MG63 (cell line): ENCODE results near the gene ST7. TPM values are rescaled to one million over a fixed set of nuclear protein-coding genes. Genes with fewer than 3 reads are reported as not detected.
"Not testable (repeated sequence)": the region's sequence is repeated elsewhere in the genome, so short reads cannot be mapped to it uniquely, and the experiment has no call there.

Experiments used
- DNase-seq: peaks from one replicate; pipeline ENCODE4 v3.0.0-alpha.2; 2020
- H3K27me3 ChIP-seq: fragments of 250-450 bp; sonication (Bioruptor Pico); 2 replicates; pipeline ENCODE4 v1.5.1; 2020; ENCODE audit warnings: mild to moderate bottlenecking, moderate library complexity
- H3K36me3 ChIP-seq: fragments of 250-450 bp; sonication (Bioruptor Pico); 2 replicates; pipeline ENCODE4 v1.5.1; 2020; ENCODE audit warnings: mild to moderate bottlenecking, moderate library complexity
- H3K4me3 ChIP-seq: fragments of 250-450 bp; sonication (Bioruptor Pico); 2 replicates; pipeline ENCODE4 v1.5.1; 2020; ENCODE audit warnings: mild to moderate bottlenecking, moderate library complexity
- H3K9me3 ChIP-seq: fragments of 250-450 bp; sonication (Bioruptor Pico); 2 replicates; pipeline ENCODE4 v1.5.1; 2020; ENCODE audit warnings: mild to moderate bottlenecking, moderate library complexity
- total RNA-seq: library from RNA; depleted of rRNA; stranded (reverse); fragments of >200 nt; shearing (Covaris generic); gene quantifications from 2 replicates; pipeline ENCODE4 v1.2.3, GENCODE V29; 2014; ENCODE audit warnings: low replicate concordance

Gene ST7
- total RNA-seq, 1 experiment from 2014 or later: 14.4 TPM

DNA sequence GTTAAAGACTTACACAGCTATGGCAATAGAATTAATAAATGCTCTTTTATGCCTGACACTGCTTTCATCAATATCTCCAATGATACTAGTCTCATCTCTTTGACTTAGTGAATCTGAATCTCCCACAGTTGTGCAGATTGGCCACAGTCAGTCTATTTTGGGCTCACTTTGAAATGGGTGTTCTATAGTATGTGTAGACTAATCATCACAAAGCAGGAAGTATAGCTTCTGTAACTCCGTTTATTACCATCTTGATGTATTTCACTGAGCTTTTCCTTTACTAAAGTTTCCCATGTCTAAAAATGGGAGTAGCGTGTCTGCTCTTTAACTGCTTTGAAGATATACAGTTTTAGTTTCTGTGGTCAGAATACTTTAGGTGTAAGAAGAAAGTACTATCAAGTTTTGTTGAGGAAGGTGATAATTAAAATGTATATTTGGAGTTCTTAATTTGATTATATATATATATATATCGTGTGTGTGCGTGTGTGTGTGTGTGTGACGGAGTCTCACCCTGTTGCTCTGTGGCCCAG, 70.1 kb downstream of the ST7 start:
- no peak for DNase-seq
- no peaks in the 10 kb centered on the region for H3K9me3 ChIP-seq
- H3K4me3 ChIP-seq: no peak overlapping the region
- no peaks in the 10 kb centered on the region for H3K27me3 ChIP-seq
- H3K36me3 ChIP-seq: no peaks in the 10 kb centered on the region

DNA sequence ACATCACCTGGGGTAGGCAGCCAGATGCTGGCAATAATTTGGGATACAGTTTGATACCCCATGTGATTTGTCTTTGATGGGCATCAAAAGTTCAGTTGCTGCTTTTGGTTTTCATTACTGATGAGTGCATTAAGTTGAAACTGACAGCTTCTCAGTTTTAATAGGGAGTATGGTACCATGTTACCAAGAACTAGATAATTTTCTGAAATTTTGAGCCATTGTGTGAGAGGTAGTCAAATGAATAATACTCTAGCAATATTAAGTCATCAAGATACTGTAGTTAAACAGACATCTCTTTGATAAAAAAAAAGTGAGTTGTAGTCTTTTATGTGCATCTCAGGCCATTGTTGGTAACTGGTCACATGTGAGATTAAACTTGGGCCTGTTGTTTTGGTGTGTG, 71.5 kb downstream of the ST7 start:
- H3K9me3 ChIP-seq: 0 out of 2 replicates have a peak, but pooled peaks cover 1% of the 10 kb centered on the region
- no peak for DNase-seq
- H3K4me3 ChIP-seq: no peak overlapping the region
- no peaks in the 10 kb centered on the region for H3K27me3 ChIP-seq
- no peaks in the 10 kb centered on the region for H3K36me3 ChIP-seq

DNA sequence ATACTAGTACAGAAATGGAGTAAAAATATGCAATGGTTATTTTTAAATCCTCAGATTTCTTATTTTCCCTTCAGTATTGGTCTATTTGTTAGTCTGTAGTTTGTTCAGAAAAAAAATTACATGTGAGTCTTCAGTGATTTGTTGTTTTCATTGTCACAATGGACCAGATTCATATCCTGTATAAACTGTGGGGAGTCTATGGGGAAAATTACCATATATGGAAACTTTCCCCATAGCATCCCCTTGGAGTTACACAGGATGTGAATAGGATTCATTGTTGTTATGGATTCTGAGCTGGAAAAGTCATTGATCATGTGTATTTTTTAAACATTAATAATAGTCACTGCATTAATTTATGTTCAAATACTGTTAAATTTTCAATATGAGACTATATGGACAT, 72.6 kb downstream of the ST7 start:
- H3K4me3 ChIP-seq: no peak overlapping the region
- no peaks in the 10 kb centered on the region for H3K27me3 ChIP-seq
- no peak for DNase-seq
- no peaks in the 10 kb centered on the region for H3K36me3 ChIP-seq
- 0 out of 2 replicates have a peak, but pooled peaks cover 2% of the 10 kb centered on the region for H3K9me3 ChIP-seq

DNA sequence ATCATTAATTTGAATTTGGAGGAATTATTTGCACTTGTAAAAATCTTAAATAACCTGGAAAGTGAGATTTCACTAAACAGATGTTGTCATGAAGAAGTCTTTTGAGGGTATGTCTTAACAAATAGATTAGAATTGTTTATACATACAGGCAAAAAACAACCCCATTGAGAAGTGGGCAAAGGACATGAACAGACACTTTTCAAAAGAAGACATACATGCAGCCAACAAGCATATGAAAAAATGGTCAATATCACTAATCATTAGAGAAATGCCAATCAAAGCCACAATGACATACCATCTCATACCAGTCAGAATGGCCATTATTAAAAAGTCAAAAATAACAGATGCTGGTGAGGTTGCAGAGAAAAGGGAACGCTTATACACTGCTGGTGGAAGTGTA, 77.0 kb downstream of the ST7 start:
- H3K36me3 ChIP-seq, H3K4me3 ChIP-seq, H3K27me3 ChIP-seq, H3K9me3 ChIP-seq, DNase-seq: not testable (repeated sequence)

DNA sequence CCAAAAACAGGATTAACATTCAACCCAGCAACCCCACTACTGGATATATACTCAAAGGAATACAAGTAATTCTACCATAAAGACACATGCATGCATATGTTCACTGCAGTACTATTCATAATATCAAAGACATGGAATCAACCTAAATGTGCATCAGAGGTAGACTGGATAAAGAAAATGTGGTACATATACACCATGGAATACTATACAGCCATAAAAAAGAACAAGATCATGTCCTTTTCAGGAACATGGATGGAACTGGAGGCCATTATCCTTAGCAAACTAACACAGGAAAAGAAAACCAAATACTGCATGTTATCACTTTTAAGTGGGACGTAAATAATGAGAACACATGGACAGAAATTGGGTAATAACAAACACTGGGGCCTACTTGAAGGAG, 77.5 kb downstream of the ST7 start:
- not testable (repeated sequence) for H3K27me3 ChIP-seq, DNase-seq, H3K9me3 ChIP-seq, H3K36me3 ChIP-seq, H3K4me3 ChIP-seq

DNA sequence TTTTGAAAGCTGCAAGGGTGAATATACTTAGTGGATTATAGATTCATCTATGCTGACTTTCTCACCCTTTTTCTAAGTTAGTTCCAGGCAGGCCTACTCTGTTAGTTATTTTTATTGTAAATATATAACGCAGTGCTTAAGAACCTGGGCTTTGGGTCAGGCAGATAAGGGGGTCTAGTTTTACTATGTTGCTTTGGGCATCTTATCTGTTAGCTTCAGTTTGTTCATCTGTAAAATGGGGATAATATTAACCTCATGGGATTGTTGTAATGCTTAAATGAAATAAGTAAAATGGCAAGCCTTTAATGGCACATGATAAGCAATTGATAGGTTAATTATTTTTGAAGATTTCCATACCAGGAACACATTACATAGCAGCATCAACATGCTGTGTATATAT, 79.5 kb downstream of the ST7 start:
- Histone ChIP-seq H3K27me3 (no peaks in the 10 kb centered on the region), H3K9me3 (0 out of 2 replicates have a peak, but pooled peaks cover 2% of the 10 kb centered on the region), H3K4me3 (no peak overlapping the region), H3K36me3 (no peaks in the 10 kb centered on the region)
- DNase-seq: no peak

DNA sequence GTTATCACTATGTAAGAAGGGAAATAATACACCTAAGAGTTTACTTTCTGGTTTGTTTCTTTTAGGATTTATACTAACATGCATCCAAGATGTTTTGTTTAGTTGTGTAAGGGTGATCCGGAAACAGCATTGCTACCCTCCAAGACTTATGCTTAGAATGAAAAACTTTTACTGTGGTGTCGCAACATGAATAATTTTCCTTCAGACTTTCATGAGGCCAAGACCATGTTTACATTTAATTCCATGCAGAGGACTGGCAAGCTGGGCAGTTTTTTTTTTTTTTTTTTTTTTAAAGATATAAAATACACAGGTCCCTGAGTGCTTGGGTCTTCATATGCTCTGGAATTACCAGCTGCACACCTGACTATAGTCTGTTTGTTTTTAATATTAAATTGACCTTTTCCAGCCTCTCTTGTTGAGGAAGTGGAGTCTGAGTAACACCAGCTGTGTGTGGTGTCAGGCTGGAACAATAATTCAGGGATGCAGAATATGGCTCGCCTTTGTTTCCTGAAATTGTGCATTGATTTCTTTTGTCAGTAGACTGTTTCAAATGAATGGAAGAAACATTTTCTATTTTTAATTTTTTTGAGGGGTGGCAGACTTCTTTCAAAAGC, 81.7 kb downstream of the ST7 start:
- Histone ChIP-seq H3K9me3 (no peaks in the 10 kb centered on the region), H3K36me3 (no peaks in the 10 kb centered on the region), H3K4me3 (no peak overlapping the region), H3K27me3 (no peaks in the 10 kb centered on the region)
- DNase-seq: no peak

DNA sequence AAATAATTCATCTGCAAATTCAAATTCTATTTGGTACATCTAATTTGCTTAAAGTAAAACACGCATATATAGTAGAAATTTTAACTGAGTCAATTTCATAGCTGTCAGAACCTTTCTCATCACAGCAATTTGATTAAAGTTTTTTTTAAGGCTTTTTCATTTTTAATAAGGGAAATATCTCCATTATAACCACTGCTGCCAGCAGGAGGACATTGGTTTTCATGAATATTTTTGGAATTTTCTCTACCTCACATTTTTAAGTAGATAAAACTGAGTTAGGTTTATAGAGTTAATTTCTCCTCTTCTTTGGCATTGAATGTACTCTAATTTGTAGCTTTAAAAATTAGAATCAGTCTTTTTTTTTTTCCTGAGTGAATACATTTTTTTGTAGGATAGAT, 82.2 kb downstream of the ST7 start:
- Histone ChIP-seq H3K27me3 (no peaks in the 10 kb centered on the region), H3K9me3 (no peaks in the 10 kb centered on the region)
- DNase-seq: no peak

DNA sequence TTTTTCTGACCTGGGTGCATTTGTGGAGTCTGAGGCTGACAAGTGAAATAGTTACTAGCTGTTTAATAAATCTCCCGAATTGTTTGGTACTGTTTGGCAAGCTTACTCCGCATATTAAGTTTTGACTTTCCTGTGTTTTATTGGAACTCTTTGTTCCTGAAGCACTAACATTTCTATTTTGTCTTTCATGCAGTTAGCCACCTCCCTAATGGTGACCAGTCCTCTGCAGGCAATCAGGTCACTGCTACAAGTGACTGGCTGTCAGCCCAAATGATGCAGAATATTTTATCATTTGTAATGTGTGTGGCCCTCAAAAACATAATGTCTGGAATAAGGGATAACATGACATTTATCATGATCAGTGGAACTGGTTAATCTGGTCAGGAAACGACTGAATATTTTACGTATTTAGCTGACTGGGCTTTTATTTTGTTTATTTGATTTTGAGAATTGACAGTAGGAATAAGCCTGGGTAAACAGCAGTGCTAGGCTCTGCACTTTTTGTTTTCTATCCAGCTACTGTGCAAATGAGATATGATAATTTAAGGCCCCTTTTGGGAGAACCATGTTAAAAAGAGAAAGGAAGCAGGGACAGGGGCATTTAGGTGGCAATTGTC, 82.9 kb downstream of the ST7 start:
- Histone ChIP-seq H3K36me3 (no peaks in the 10 kb centered on the region), H3K27me3 (no peaks in the 10 kb centered on the region), H3K9me3 (no peaks in the 10 kb centered on the region), H3K4me3 (no peak overlapping the region)
- no peak for DNase-seq

More for the DNA sequence above, 82.2 kb downstream of the ST7 start:
- H3K36me3 ChIP-seq: no peaks in the 10 kb centered on the region
- no peak overlapping the region for H3K4me3 ChIP-seq

DNA sequence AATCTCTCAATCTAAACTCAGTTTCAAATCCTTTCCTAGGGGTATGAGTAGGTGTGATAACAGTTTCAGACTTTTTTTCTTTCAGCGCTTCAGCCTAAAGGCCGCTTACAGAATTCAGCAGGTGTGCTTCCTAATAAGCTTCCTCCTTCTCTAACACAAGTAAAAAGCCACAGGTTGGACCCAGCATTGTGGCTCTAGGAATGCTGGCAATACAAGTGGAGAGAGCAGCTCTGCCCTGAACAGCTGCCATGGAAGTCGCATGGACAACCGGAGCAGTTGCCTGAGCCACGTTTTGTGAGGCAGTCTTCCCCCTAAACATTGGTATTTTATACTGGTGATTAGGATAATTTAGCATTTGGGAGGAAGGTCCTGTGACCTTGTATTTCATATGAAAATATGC, 83.5 kb downstream of the ST7 start:
- no peaks in the 10 kb centered on the region for H3K36me3 ChIP-seq
- DNase-seq: no peak
- no peak overlapping the region for H3K4me3 ChIP-seq
- no peaks in the 10 kb centered on the region for H3K9me3 ChIP-seq
- H3K27me3 ChIP-seq: no peaks in the 10 kb centered on the region

DNA sequence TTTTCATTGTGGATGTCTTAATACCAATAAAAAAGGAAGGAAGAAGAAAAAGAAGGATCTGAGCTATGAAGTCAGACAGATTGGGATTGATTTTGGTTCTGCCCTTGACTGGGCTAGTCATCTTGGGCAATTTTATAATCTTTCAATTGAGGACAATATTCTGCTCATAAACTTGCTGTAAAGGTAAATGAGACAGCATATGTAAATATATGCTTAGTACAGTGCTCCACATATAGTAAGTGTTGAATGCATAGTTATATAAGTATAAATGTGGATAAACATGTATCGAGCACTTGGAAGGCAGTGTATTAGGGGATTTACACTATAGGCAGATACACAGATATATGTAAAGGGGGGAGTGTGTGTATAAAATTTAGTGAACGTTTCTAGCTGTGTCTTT, 85.1 kb downstream of the ST7 start:
- Histone ChIP-seq H3K4me3 (no peak overlapping the region), H3K36me3 (no peaks in the 10 kb centered on the region), H3K27me3 (no peaks in the 10 kb centered on the region), H3K9me3 (no peaks in the 10 kb centered on the region)
- no peak for DNase-seq

DNA sequence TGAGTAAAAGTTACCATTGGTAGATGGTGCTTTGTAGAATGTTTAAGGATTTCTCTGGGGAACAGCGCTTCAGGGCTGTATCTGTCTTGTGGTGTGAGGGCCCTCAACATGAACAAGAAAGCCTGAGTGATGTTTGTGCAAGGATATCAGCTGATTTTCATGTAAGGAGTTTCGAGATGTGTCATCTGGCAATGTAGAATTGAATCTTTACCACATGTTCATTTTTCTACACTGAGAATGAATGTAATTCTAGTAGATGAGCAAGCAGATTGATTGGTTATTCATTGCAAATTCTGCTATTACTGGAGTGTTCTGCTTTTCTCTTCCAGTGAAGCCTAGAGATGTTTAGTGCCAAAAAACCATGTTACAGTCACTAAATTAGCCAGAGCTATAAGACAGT, 87.7 kb downstream of the ST7 start:
- Histone ChIP-seq H3K9me3 (no peaks in the 10 kb centered on the region), H3K4me3 (no peak overlapping the region), H3K27me3 (no peaks in the 10 kb centered on the region), H3K36me3 (no peaks in the 10 kb centered on the region)
- no peak for DNase-seq

DNA sequence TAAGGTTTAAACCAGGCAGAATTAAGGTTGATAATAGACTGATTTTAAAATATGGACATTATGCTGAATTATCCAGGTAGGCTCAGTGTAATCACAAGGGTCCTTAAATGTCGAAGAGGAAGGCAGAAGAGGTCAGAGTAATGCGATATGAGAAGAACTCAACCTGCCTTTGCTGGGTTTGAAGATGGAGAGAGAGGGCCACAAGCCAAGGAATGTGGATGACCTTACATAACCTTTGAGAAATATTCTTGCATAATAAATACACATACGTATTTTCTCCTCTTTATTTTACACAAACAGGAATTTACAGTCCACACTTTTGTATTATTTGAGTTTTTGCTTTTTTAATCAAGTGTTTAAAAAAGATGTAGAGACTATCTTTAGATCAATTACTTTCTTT, 88.5 kb downstream of the ST7 start:
- Histone ChIP-seq H3K4me3 (no peak overlapping the region), H3K9me3 (no peaks in the 10 kb centered on the region), H3K27me3 (no peaks in the 10 kb centered on the region), H3K36me3 (no peaks in the 10 kb centered on the region)
- DNase-seq: no peak

DNA sequence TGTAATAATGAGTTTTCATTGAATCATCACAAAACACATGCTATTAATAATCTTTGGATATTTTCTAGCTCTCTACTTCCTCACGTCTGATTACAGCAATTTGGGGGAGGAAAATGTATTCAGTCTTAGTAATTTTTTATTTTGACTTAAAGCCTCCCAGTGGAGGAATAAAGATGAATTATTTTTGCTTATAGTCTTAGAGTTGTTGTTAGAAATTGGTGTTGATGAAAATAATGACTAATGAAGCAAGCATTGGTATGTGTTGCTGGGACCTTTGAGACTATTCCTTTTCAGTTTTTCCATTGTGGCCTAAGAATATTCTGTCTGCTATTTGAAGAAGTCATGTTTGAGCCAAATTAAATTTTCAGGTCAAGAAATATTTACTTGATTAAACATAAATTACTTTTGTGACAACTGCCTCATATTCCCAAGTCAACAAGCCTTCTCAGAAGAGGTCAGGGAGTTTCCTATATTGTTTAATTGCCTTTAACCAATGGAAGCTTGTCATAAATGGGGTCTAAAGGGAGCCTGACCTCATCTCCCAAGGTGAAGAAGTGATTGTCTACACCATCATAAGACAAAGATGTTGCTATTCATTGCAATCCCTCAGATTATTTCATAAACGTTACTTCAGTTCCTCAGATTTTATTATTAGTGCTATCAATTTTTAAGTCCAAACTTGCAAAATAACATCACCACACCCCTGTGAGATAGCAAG, 90.0 kb downstream of the ST7 start:
- H3K9me3 ChIP-seq: no peaks in the 10 kb centered on the region
- no peaks in the 10 kb centered on the region for H3K27me3 ChIP-seq
- no peak for DNase-seq
- H3K36me3 ChIP-seq: no peaks in the 10 kb centered on the region
- no peak overlapping the region for H3K4me3 ChIP-seq

DNA sequence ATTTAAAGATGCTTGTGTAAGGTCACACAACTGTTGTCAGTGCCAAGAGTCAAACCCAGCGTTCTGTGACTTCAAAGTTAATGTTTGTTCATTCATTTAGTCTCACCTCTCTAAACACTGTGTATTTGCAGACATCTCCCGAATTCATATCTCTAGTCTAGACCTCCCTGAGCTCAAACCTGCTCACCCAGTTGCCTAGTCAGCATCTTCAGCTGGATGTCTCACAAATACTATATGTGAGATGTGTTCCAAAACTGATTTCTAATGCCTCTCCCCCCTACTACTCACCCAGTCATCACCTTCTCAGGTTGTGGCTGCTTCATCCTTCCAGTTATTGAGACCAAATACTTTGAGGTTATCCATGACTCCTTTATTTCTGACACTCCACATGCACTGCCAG, 91.4 kb downstream of the ST7 start:
- H3K9me3 ChIP-seq: no peaks in the 10 kb centered on the region
- DNase-seq: no peak
- no peaks in the 10 kb centered on the region for H3K36me3 ChIP-seq
- no peak overlapping the region for H3K4me3 ChIP-seq
- H3K27me3 ChIP-seq: no peaks in the 10 kb centered on the region

DNA sequence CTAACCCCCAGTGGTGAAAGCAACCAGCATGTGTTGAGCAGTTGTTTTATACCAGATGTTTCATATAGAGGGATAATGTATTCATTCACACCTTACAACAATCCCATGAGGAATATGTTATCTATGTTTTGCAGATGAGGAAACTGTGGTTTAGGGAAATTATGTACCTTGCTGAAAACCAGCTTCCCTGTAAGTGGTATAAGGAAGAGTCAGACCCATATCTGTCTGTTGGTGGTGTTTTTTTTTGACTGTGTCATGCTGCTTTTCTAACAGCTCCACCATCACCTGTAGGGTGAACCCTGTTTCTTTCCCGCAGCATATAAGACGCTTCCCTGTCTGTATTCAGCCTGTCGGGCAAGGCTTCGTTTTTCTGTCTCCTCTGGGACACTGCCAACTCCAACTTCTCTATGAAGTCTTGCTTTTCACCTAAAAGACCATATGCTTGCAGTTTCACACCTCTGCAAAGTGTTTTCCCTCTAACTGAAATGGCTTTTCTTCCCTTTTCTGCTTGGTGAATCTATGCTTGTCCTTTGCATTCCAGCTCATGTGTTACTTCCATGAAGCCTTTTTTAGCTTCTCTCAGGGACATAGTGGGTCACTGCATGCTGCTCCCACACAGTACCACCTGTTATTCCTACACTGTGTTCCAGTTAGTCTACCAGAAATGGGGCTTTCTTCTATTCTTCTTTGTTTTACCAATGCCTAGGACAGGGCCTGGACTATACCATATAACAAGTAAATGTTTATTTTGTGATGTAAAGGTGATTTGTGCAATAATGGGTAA, 92.8 kb downstream of the ST7 start:
- no peak for DNase-seq
- H3K27me3 ChIP-seq: no peaks in the 10 kb centered on the region
- H3K9me3 ChIP-seq: no peaks in the 10 kb centered on the region
- no peaks in the 10 kb centered on the region for H3K36me3 ChIP-seq
- H3K4me3 ChIP-seq: no peak overlapping the region

DNA sequence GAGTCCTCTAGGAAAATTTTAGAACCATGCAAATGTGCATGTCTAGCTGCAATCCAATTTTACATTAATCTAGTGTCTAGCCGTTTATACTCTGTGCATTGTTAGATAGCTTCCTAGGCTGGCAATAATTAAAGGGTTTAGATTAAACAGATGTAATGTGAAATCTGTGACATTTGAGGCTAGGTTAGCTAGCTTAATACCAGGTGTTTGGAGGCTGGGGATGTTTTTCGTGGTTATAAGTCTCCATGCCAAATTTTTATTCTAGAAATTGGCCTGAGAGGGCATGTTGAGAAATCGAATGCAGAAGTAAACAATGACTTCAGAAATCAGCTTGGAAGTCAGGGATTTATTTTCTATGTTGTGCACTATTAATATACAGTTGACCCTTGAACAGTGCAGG, 94.2 kb downstream of the ST7 start:
- Histone ChIP-seq H3K4me3 (no peak overlapping the region), H3K9me3 (no peaks in the 10 kb centered on the region), H3K27me3 (no peaks in the 10 kb centered on the region), H3K36me3 (no peaks in the 10 kb centered on the region)
- DNase-seq: no peak
